H1 (cell line): ENCODE measurements around the gene LRRFIP1. TPM values are rescaled to one million over a fixed set of nuclear protein-coding genes. Genes with fewer than 3 reads are reported as not detected.

Experiments used
- CTCF ChIA-PET: fragments of 300-600 bp; sonication (Branson Sonifier 250); formaldehyde crosslinking; loops from one replicate; lab custom pipeline; 2021; ENCODE audit not compliant: partially characterized antibody; lab: Charles Lee
- POLR2A ChIA-PET: fragments of 300-600 bp; sonication (Branson Sonifier 250); formaldehyde crosslinking; loops from one replicate; lab custom pipeline; 2021; ENCODE audit warnings: inconsistent platforms; ENCODE audit not compliant: partially characterized antibody; lab: Charles Lee
- DNase-seq, 2 experiments: peaks; one replicate each; pipeline versions ENCODE4 v3.0.0 to v3.0.0-alpha.2; 2010 to 2022; ENCODE audit warnings: low spot score in 2 of 2, low read depth in 1 of 2, mixed read lengths in 1 of 2
- FAIRE-seq: peaks from 2 replicates; lab custom pipeline; 2011; peaks lifted over from hg19 to GRCh38; lab: Jason Lieb, UNC
- H2AFZ ChIP-seq: 2 replicates; pipeline ENCODE4 v1.8.1; 2012; ENCODE audit warnings: low read length, inconsistent platforms
- H2AK5ac ChIP-seq: 2 replicates; pipeline ENCODE4 v1.6.1; 2013; ENCODE audit warnings: low read depth, low read length
- H2BK120ac ChIP-seq: replicated peaks from 2 replicates; pipeline ENCODE3; 2013; ENCODE audit warnings: low read depth, low read length, inconsistent platforms
- H2BK12ac ChIP-seq: 2 replicates; pipeline ENCODE4 v1.6.1; 2013; ENCODE audit warnings: low read depth, low read length
- H2BK15ac ChIP-seq: 2 replicates; pipeline ENCODE4 v1.6.1; 2013; ENCODE audit warnings: low read length
- H2BK20ac ChIP-seq: 2 replicates; pipeline ENCODE4 v1.6.1; 2013; ENCODE audit warnings: low read length
- H2BK5ac ChIP-seq: 2 replicates; pipeline ENCODE4 v1.6.1; 2013; ENCODE audit warnings: low read depth, low read length
- H3K14ac ChIP-seq: 2 replicates; pipeline ENCODE4 v1.6.1; 2013; ENCODE audit warnings: inconsistent platforms; ENCODE audit not compliant: insufficient read length
- H3K18ac ChIP-seq: 2 replicates; pipeline ENCODE4 v1.6.1; 2013; ENCODE audit warnings: low read length; ENCODE audit errors: extremely low read depth
- H3K23ac ChIP-seq: 2 replicates; pipeline ENCODE4 v1.6.1; 2013; ENCODE audit warnings: inconsistent platforms; ENCODE audit not compliant: insufficient read length
- H3K23me2 ChIP-seq: 2 replicates; pipeline ENCODE4 v1.6.1; 2013; ENCODE audit warnings: low read depth, low read length
- H3K27ac ChIP-seq: 2 replicates; pipeline ENCODE4 v1.6.1; 2011; ENCODE audit warnings: low read depth, low read length, inconsistent platforms
- H3K27me3 ChIP-seq, 4 experiments: replicated peaks in 1 of 4; 1 replicate in 1 of 4; 2 replicates in 3 of 4; pipeline versions ENCODE4 v1.6.1 to v1.8.1; 2011 to 2013; ENCODE audit warnings: low read length in 3 of 4, mild to moderate bottlenecking in 3 of 4, inconsistent platforms in 2 of 4, mixed read lengths in 2 of 4, moderate library complexity in 1 of 4; ENCODE audit not compliant: control insufficient read depth in 3 of 4, insufficient read depth in 3 of 4; ENCODE audit errors: extremely low read depth in 1 of 4
- H3K36me3 ChIP-seq, 4 experiments: 2 replicates each; pipeline versions ENCODE4 v1.6.1 to v1.8.1; 2011 to 2013; ENCODE audit warnings: mild to moderate bottlenecking in 4 of 4, low read length in 3 of 4, moderate library complexity in 2 of 4, control low read depth in 1 of 4, inconsistent platforms in 1 of 4; ENCODE audit not compliant: insufficient read depth in 4 of 4, control insufficient read depth in 2 of 4
- H3K4ac ChIP-seq: replicated peaks from 2 replicates; pipeline ENCODE3; 2013; ENCODE audit warnings: low read length, low read depth, mixed read lengths, inconsistent platforms; ENCODE audit not compliant: insufficient read length
- H3K4me1 ChIP-seq, 4 experiments: replicated peaks in 1 of 4; 1 replicate in 1 of 4; 2 replicates in 3 of 4; pipeline versions ENCODE4 v1.6.1 to v1.8.1; 2011 to 2013; ENCODE audit warnings: low read length in 3 of 4, inconsistent platforms in 2 of 4, mixed read lengths in 1 of 4; ENCODE audit not compliant: insufficient read depth in 4 of 4, control insufficient read depth in 3 of 4
- H3K4me2 ChIP-seq, 2 experiments: 2 replicates each; pipeline versions ENCODE4 v1.6.1 to v1.8.1; 2011 to 2013; ENCODE audit warnings: low read depth in 2 of 2, low read length in 2 of 2, control low read depth in 1 of 2, inconsistent platforms in 1 of 2, mild to moderate bottlenecking in 1 of 2; ENCODE audit not compliant: insufficient read depth in 1 of 2
- H3K4me3 ChIP-seq, 4 experiments: fragments of 200-600, 300-600 bp in 1 of 4; sonication (generic), shearing (Covaris generic), sonication (Bioruptor Twin) in 1 of 4; 2 replicates each; pipeline versions ENCODE4 v1.5.1 to v1.8.1; 2011 to 2016; ENCODE audit warnings: low read length in 4 of 4, low read depth in 3 of 4, control low read depth in 2 of 4, inconsistent platforms in 2 of 4, mild to moderate bottlenecking in 2 of 4, mixed read lengths in 1 of 4, moderate library complexity in 1 of 4; ENCODE audit not compliant: insufficient read depth in 2 of 4; ENCODE audit errors: extremely low read depth in 1 of 4
- H3K56ac ChIP-seq: replicated peaks from 2 replicates; pipeline ENCODE3; 2013; ENCODE audit warnings: low read depth, mild to moderate bottlenecking, mixed read lengths, low read length, inconsistent platforms; ENCODE audit not compliant: insufficient read length
- H3K79me1 ChIP-seq: 2 replicates; pipeline ENCODE4 v1.6.1; 2013; ENCODE audit warnings: low read depth, low read length, control low read depth
- H3K79me2 ChIP-seq, 2 experiments: 2 replicates each; pipeline versions ENCODE4 v1.6.1 to v1.8.1; 2012 to 2013; ENCODE audit warnings: low read length in 2 of 2, mild to moderate bottlenecking in 2 of 2, inconsistent platforms in 1 of 2; ENCODE audit not compliant: insufficient read depth in 2 of 2, control insufficient read depth in 1 of 2
- H3K9ac ChIP-seq, 4 experiments: replicated peaks in 1 of 4; 1 replicate in 1 of 4; 2 replicates in 3 of 4; pipeline versions ENCODE4 v1.6.1 to v1.8.1; 2011 to 2013; ENCODE audit warnings: low read depth in 3 of 4, low read length in 3 of 4, control low read depth in 2 of 4, mild to moderate bottlenecking in 2 of 4, moderate library complexity in 2 of 4, inconsistent platforms in 1 of 4; ENCODE audit errors: extremely low read depth in 1 of 4
- H3K9me3 ChIP-seq, 2 experiments: 2 replicates each; pipeline versions ENCODE4 v1.6.1 to v1.8.1; 2012 to 2013; ENCODE audit warnings: mild to moderate bottlenecking in 2 of 2, moderate library complexity in 2 of 2, control low read depth in 1 of 2, inconsistent platforms in 1 of 2, low read depth in 1 of 2, low read length in 1 of 2, mixed read lengths in 1 of 2; ENCODE audit not compliant: insufficient read depth in 2 of 2
- H4K20me1 ChIP-seq, 2 experiments: replicated peaks in 1 of 2; 2 replicates each; pipeline versions ENCODE3 to v1.8.1; 2011 to 2013; ENCODE audit warnings: inconsistent platforms in 2 of 2, low read length in 2 of 2, mild to moderate bottlenecking in 1 of 2; ENCODE audit not compliant: insufficient read depth in 2 of 2, control insufficient read depth in 1 of 2
- H4K5ac ChIP-seq: 2 replicates; pipeline ENCODE4 v1.6.1; 2013; ENCODE audit warnings: low read length, low read depth, mixed read lengths, inconsistent platforms; ENCODE audit not compliant: insufficient read length
- H4K8ac ChIP-seq: 2 replicates; pipeline ENCODE4 v1.8.0; 2013; ENCODE audit warnings: mild to moderate bottlenecking, moderate library complexity, low read length, inconsistent platforms; ENCODE audit not compliant: insufficient read depth; ENCODE audit errors: extremely low read depth
- H4K91ac ChIP-seq: replicated peaks from 2 replicates; pipeline ENCODE3; 2013; ENCODE audit warnings: low read length, mixed read lengths, inconsistent platforms; ENCODE audit not compliant: insufficient read length
- BCL11A ChIP-seq, 2 experiments: IDR thresholded peaks; one replicate each; pipeline ENCODE4 v1.6.1; 2011; ENCODE audit warnings: low read depth in 2 of 2, low read length in 2 of 2, mild to moderate bottlenecking in 2 of 2
- CHD2 ChIP-seq: IDR thresholded peaks from 2 replicates; pipeline ENCODE4 v1.6.1; 2012; ENCODE audit warnings: low read length, improper control_type of control experiment
- CREB1 ChIP-seq: IDR thresholded peaks from 2 replicates; pipeline ENCODE4 v1.6.1; 2012; ENCODE audit warnings: inconsistent platforms
- HDAC2 ChIP-seq, 2 experiments: fragments of 300-600 bp in 1 of 2; sonication (generic) in 1 of 2; IDR thresholded peaks; 2 replicates each; pipeline ENCODE4 v1.6.1; 2011 to 2012; ENCODE audit warnings: low read depth in 2 of 2, low read length in 2 of 2, mild to moderate bottlenecking in 2 of 2, moderate library complexity in 2 of 2, borderline replicate concordance in 1 of 2, inconsistent platforms in 1 of 2
- MAX ChIP-seq: IDR thresholded peaks from 2 replicates; pipeline ENCODE4 v1.6.1; 2012; ENCODE audit warnings: inconsistent platforms
- SIX5 ChIP-seq: IDR thresholded peaks from 2 replicates; pipeline ENCODE4 v1.6.1; 2011; ENCODE audit warnings: mild to moderate bottlenecking, low read depth, low read length
- SP2 ChIP-seq: IDR thresholded peaks from 2 replicates; pipeline ENCODE4 v1.6.1; 2012; ENCODE audit warnings: mild to moderate bottlenecking, low read length, inconsistent platforms
- SRF ChIP-seq: IDR thresholded peaks from 2 replicates; pipeline ENCODE4 v1.6.1; 2011; ENCODE audit warnings: mild to moderate bottlenecking, low read depth, low read length, moderate library complexity
- TBP ChIP-seq: IDR thresholded peaks from 2 replicates; pipeline ENCODE4 v1.6.1; 2011; ENCODE audit warnings: low read depth, low read length, improper control_type of control experiment
- TEAD4 ChIP-seq: IDR thresholded peaks from 2 replicates; pipeline ENCODE4 v1.6.1; 2012; ENCODE audit warnings: low read depth, low read length, inconsistent platforms, mixed read lengths
- WGBS, 2 experiments: shearing (Covaris generic) in 1 of 2; methylation state at CpG; one replicate each; pipeline versions ENCODE4 v1.1.6 to v1.1.7; 2013 to 2015; ENCODE audit warnings: low lambda C conversion rate in 2 of 2, mixed read lengths in 2 of 2, inconsistent platforms in 1 of 2, low coverage in 1 of 2, missing lambda C conversion rate in 1 of 2; ENCODE audit not compliant: insufficient replicate concordance in 2 of 2, insufficient coverage in 1 of 2, insufficient read length in 1 of 2; ENCODE audit errors: extremely low coverage in 1 of 2, missing lambda C conversion rate in 1 of 2; 5-methylcytosine and 5-hydroxymethylcytosine counted together
- polyA plus RNA-seq, 7 experiments: library from polyadenylated mRNA; depleted of rRNA in 3 of 7; stranded (reverse) in 5 of 7; unstranded in 2 of 7; fragments of >200 nt in 5 of 7; fragments of 200-250 nt in 2 of 7; gene quantifications; 1 replicate in 5 of 7; 2 replicates in 1 of 7; 4 replicates in 1 of 7; pipeline versions ENCODE4 v1.2.1 to v1.2.3, GENCODE V29; 2011 to 2013; ENCODE audit warnings: missing spikeins in 2 of 7, mixed read lengths in 2 of 7
- total RNA-seq: library from RNA; stranded (reverse); fragmentation: NEBNext Ultra II Directional; extraction: Animal tissue kit (Norgen Biotek cat#: 25700); gene quantifications from 2 replicates; pipeline ENCODE4 v1.2.1, GENCODE V29; 2021

The LRRFIP1 gene
- total and polyA plus RNA-seq, 2 of the 8 experiments (the other 6 are each of a cell fraction or from before 2014, with no cell fraction given) = 12.1 to 75.8 TPM

- H4K20me1 ChIP-seq = peaks cover 9 to 34% of the 10 kb centered on the region in 2 experiments
- H3K27ac ChIP-seq = no peak overlapping the region
- POLR2A ChIA-PET = interaction anchor here (1.0 kb wide), 1 partner anchor 15 kb away, joined by 5 read pairs; no protein-coding TSS in a partner anchor
- no peaks in the 10 kb centered on the region for H3K36me3 ChIP-seq
- H2BK20ac ChIP-seq = no peak overlapping the region
- peaks cover 31 to 50% (median 41%) of the 10 kb centered on the region in 4 experiments for H3K4me1 ChIP-seq
- H2BK5ac ChIP-seq = no peak overlapping the region
- no peak overlapping the region for H2AK5ac ChIP-seq
- H4K5ac ChIP-seq = no peak overlapping the region
- H3K9ac ChIP-seq = no peak overlapping the region
- H3K18ac ChIP-seq = no peak overlapping the region
- no peak overlapping the region for H3K4ac ChIP-seq
- no peak overlapping the region for H3K23ac ChIP-seq
- H2AFZ ChIP-seq = no peak overlapping the region
- FAIRE-seq (no peak), DNase-seq (no peak)
- H3K79me1 ChIP-seq = peaks cover 21% of the 10 kb centered on the region
- peaks cover 4% of the 10 kb centered on the region; the same call in 1 of the 2 replicates for H3K23me2 ChIP-seq
- H3K4me2 ChIP-seq = no peak overlapping the region
- no peak overlapping the region for H3K4me3 ChIP-seq
- no peak overlapping the region for H4K8ac ChIP-seq
- H2BK120ac ChIP-seq = no peak overlapping the region
- H3K56ac ChIP-seq = no peak overlapping the region
- H3K27me3 ChIP-seq = peaks cover 0 to 2% (median 0%) of the 10 kb centered on the region in 4 experiments; a peak in 1 of 7 replicates
- peaks cover 12 to 89% of the 10 kb centered on the region in 2 experiments; a peak in 3 of 4 replicates for H3K79me2 ChIP-seq
- CTCF ChIA-PET = interaction anchor here (0.9 to 2.8 kb wide), 7 partner anchors 10 to 540 kb away, joined by 3 to 17 read pairs (median 4); no protein-coding TSS in a partner anchor
- H2BK12ac ChIP-seq = no peak overlapping the region
- WGBS, 2 experiments = 93% methylated on average over 5 of the region's 5 CpGs; no CpG with 5 or more reads in 1 of the 2 experiments
- no peaks in the 10 kb centered on the region for H3K9me3 ChIP-seq
- no peak overlapping the region for H2BK15ac ChIP-seq
- H4K91ac ChIP-seq = no peak overlapping the region
- H3K14ac ChIP-seq = no peak overlapping the region
- no peak for TF ChIP-seq CHD2
- no peak for TF ChIP-seq TBP
- no peak for TF ChIP-seq BCL11A (IDR thresholded peaks at IDR 0.05; ENCODE audit: low read depth in 2 of 2, low read length in 2 of 2)
- no peak for TF ChIP-seq SP2
- no peak for TF ChIP-seq SIX5
- TF ChIP-seq TEAD4 = no peak
- TF ChIP-seq HDAC2 (IDR thresholded peaks at IDR 0.05; ENCODE audit: borderline replicate concordance in 1 of 2, low read depth in 2 of 2, low read length in 2 of 2) = no peak
- TF ChIP-seq MAX = no peak
- TF ChIP-seq CREB1 = no peak
- no peak for TF ChIP-seq SRF
Observed at GRCh38 chr2:237698358-237698694, 70.9 kb downstream of the LRRFIP1 start.
